Lower lobe of right lung (tissue), 2 donors: Measurements from ENCODE around the gene C17orf78. TPM values are rescaled to one million over a fixed set of nuclear protein-coding genes. Genes with fewer than 3 reads are reported as not detected.

ENCODE experiments used
- ATAC-seq, 2 donors: fragments of 200-7000 bp; cut with Tn5 transposase; one replicate each; pipeline ENCODE4 v1.9.1; 2020 to 2022; ENCODE audit warnings: mild to moderate bottlenecking in 2 of 2, moderate library complexity in 2 of 2
- DNase-seq: peaks from one replicate; pipeline ENCODE4 v3.0.0-alpha.2; 2020
- H3K27ac ChIP-seq: fragments of 200-600 bp; one replicate; pipeline ENCODE4 v1.8.0; 2022
- H3K27me3 ChIP-seq: fragments of 200-600 bp; one replicate; pipeline ENCODE4 v1.8.0; 2022; ENCODE audit warnings: low read depth
- H3K36me3 ChIP-seq: fragments of 200-600 bp; one replicate; pipeline ENCODE4 v1.8.0; 2022; ENCODE audit warnings: mild to moderate bottlenecking
- H3K4me1 ChIP-seq: fragments of 200-600 bp; one replicate; pipeline ENCODE4 v1.8.0; 2022
- H3K4me3 ChIP-seq: fragments of 200-600 bp; one replicate; pipeline ENCODE4 v1.8.0; 2022; ENCODE audit warnings: mild to moderate bottlenecking
- H3K9me3 ChIP-seq: fragments of 200-600 bp; one replicate; pipeline ENCODE4 v1.8.0; 2022
- CTCF ChIP-seq: fragments of 200-600 bp; IDR thresholded peaks from one replicate; pipeline ENCODE4 v1.8.0; 2022; ENCODE audit warnings: antibody characterized with exemption, mild to moderate bottlenecking
- intact Hi-C: fragments of 100-400 bp; cut with DNase I; formaldehyde crosslinking; loops from one replicate; pipeline ENCODE4 v1.11.0; 2022
- total RNA-seq: library from RNA; stranded (reverse); fragmentation: NEBNext Ultra II Directional; extraction: Animal tissue kit (Norgen Biotek cat#: 25700); gene quantifications from one replicate; pipeline ENCODE4 v1.2.1, GENCODE V29; 2021
- donor health status: DM: no; HTN: yes; CAD: no; lungs with severe emphysema.

The C17orf78 gene
- total RNA-seq, 1 donor from 2014 or later: not detected

- peaks cover 43% of the 10 kb centered on the region for H3K36me3 ChIP-seq
- ATAC-seq: no peak
- intact Hi-C loops: no loop called here
Observed at GRCh38 chr17:37410357-37410756, 34.6 kb downstream of the C17orf78 start.

GRCh38 chr17:37413875-37414519 lies 38.2 kb downstream of the C17orf78 start:
- H3K4me3 ChIP-seq: no peak overlapping the region
- H3K27me3 ChIP-seq: no peaks in the 10 kb centered on the region
- H3K9me3 ChIP-seq: no peaks in the 10 kb centered on the region
- peaks cover 77% of the 10 kb centered on the region for H3K36me3 ChIP-seq
- no peaks in the 10 kb centered on the region for H3K4me1 ChIP-seq
- ATAC-seq (no peak), DNase-seq (no peak)
- H3K27ac ChIP-seq: no peak overlapping the region
- peak; percentile 11 for TF ChIP-seq CTCF
- intact Hi-C loops: no loop called here

More at GRCh38 chr17:37410357-37410756, 34.6 kb downstream of the C17orf78 start:
- Histone ChIP-seq H3K9me3 (no peaks in the 10 kb centered on the region), H3K27me3 (no peaks in the 10 kb centered on the region), H3K4me1 (peaks cover 18% of the 10 kb centered on the region), H3K4me3 (no peak overlapping the region), H3K27ac (no peak overlapping the region)
- no peak for TF ChIP-seq CTCF
- no peak for DNase-seq

- DNase-seq (no peak), ATAC-seq (no peak)
- H3K4me1 ChIP-seq: no peaks in the 10 kb centered on the region
- H3K9me3 ChIP-seq: no peaks in the 10 kb centered on the region
- TF ChIP-seq CTCF: no peak
- H3K4me3 ChIP-seq: no peak overlapping the region
- no peaks in the 10 kb centered on the region for H3K27me3 ChIP-seq
- intact Hi-C loops: no loop called here
- H3K36me3 ChIP-seq: peaks cover 86% of the 10 kb centered on the region
- no peak overlapping the region for H3K27ac ChIP-seq
Observed at GRCh38 chr17:37417852-37418251, 42.1 kb downstream of the C17orf78 start.

- Histone ChIP-seq H3K4me3 (no peak overlapping the region), H3K4me1 (no peaks in the 10 kb centered on the region), H3K27ac (no peak overlapping the region), H3K27me3 (no peaks in the 10 kb centered on the region), H3K9me3 (no peaks in the 10 kb centered on the region), H3K36me3 (peaks cover 90% of the 10 kb centered on the region)
- no peak for DNase-seq
- intact Hi-C loops: no loop called here
- TF ChIP-seq CTCF: no peak
- no peak for ATAC-seq
Observed at GRCh38 chr17:37422971-37423625, 47.3 kb downstream of the C17orf78 start.

- Histone ChIP-seq H3K36me3 (peaks cover 90% of the 10 kb centered on the region), H3K4me1 (no peaks in the 10 kb centered on the region), H3K27ac (no peak overlapping the region), H3K9me3 (no peaks in the 10 kb centered on the region), H3K4me3 (no peak overlapping the region), H3K27me3 (no peaks in the 10 kb centered on the region)
- intact Hi-C loops: no loop called here
- no peak for ATAC-seq
- no peak for TF ChIP-seq CTCF
- no peak for DNase-seq
Observed at GRCh38 chr17:37425268-37425667, 49.5 kb downstream of the C17orf78 start.
